Neural cell (in vitro differentiated cells): ENCODE results near the gene PCDHB9. TPM values are rescaled to one million over a fixed set of nuclear protein-coding genes. Genes with fewer than 3 reads are reported as not detected.
A peak's percentile ranks its signal among the peaks of the same experiment; 100 is the strongest.
"Not testable (repeated sequence)": the region's sequence is repeated elsewhere in the genome, so short reads cannot be mapped to it uniquely, and the experiment has no call there.

Experiments used
- H2AFZ ChIP-seq: fragments of 200-600, 300-800 bp; sonication (generic), shearing (Covaris generic); 2 replicates; pipeline ENCODE4 v1.6.0; 2014; ENCODE audit warnings: low read depth, mild to moderate bottlenecking, antibody characterized with exemption, low read length, moderate library complexity
- H3F3A ChIP-seq: fragments of 200-600 bp; shearing (Covaris generic); 2 replicates; pipeline ENCODE4 v1.6.1; 2016; ENCODE audit warnings: mild to moderate bottlenecking, moderate library complexity, mixed read lengths, antibody characterized with exemption, low read length; ENCODE audit not compliant: insufficient read depth, poor library complexity, severe bottlenecking
- H3K27ac ChIP-seq: fragments of 200-600, 300-800 bp; sonication (generic), shearing (Covaris generic); 2 replicates; pipeline ENCODE4 v1.5.1; 2014; ENCODE audit warnings: mild to moderate bottlenecking, low read length, moderate library complexity
- H3K27me3 ChIP-seq: fragments of 300-800, 200-600 bp; sonication (generic), shearing (Covaris generic); 2 replicates; pipeline ENCODE4 v1.6.0; 2014; ENCODE audit warnings: mild to moderate bottlenecking, low read depth, low read length, moderate library complexity; ENCODE audit not compliant: insufficient read depth
- H3K36me3 ChIP-seq: fragments of 300-800, 200-600 bp; sonication (generic), shearing (Covaris generic); 2 replicates; pipeline ENCODE4 v1.5.1; 2014; ENCODE audit warnings: mild to moderate bottlenecking, antibody characterized with exemption, low read length, moderate library complexity; ENCODE audit not compliant: insufficient read depth
- H3K4me2 ChIP-seq: fragments of 300-800, 200-600 bp; sonication (generic), shearing (Covaris generic); 2 replicates; pipeline ENCODE4 v1.6.0; 2014; ENCODE audit warnings: mild to moderate bottlenecking, low read length
- H3K4me3 ChIP-seq: fragments of 300-800, 200-600 bp; sonication (generic), shearing (Covaris generic); 2 replicates; pipeline ENCODE4 v1.5.1; 2014; ENCODE audit warnings: mild to moderate bottlenecking, low read length, moderate library complexity
- H3K79me2 ChIP-seq: fragments of 200-600 bp; shearing (Covaris generic); replicated peaks from 2 replicates; pipeline ENCODE4 v1.6.0; 2014; ENCODE audit warnings: mild to moderate bottlenecking, low read length, moderate library complexity; ENCODE audit not compliant: insufficient read depth
- H3K9ac ChIP-seq: fragments of 300-800, 200-600 bp; sonication (generic), shearing (Covaris generic); 2 replicates; pipeline ENCODE4 v1.6.1; 2016; ENCODE audit warnings: mild to moderate bottlenecking, low read length, mixed read lengths
- H3K9me2 ChIP-seq: fragments of 200-600 bp; shearing (Covaris generic); 2 replicates; pipeline ENCODE4 v1.6.1; 2016; ENCODE audit warnings: mild to moderate bottlenecking, low read length, mixed read lengths; ENCODE audit not compliant: insufficient read depth
- H3K9me3 ChIP-seq: fragments of 200-600, 300-800 bp; sonication (generic), shearing (Covaris generic); 2 replicates; pipeline ENCODE4 v1.6.1; 2016; ENCODE audit warnings: mild to moderate bottlenecking, mixed run types, low read length, moderate library complexity, mixed read lengths
- H4K20me1 ChIP-seq: fragments of 200-600 bp; shearing (Covaris generic); 2 replicates; pipeline ENCODE4 v1.6.1; 2016; ENCODE audit warnings: mild to moderate bottlenecking, mixed run types; ENCODE audit not compliant: insufficient read depth
- EP300 ChIP-seq: fragments of 450-650 bp; conservative IDR thresholded peaks from 2 replicates; pipeline ENCODE4 v1.6.1; 2014; ENCODE audit warnings: antibody characterized with exemption, mild to moderate bottlenecking, moderate library complexity; ENCODE audit not compliant: poor library complexity, severe bottlenecking
- EZH2 ChIP-seq: fragments of 200-600, 300-800 bp; shearing (Covaris generic), sonication (generic); IDR thresholded peaks from 2 replicates; pipeline ENCODE4 v1.6.1; 2014; ENCODE audit warnings: antibody characterized with exemption, low read length, borderline replicate concordance, mild to moderate bottlenecking; ENCODE audit not compliant: insufficient read depth, poor library complexity, severe bottlenecking
- MXI1 ChIP-seq: fragments of 450-650 bp; conservative IDR thresholded peaks from 2 replicates; pipeline ENCODE4 v1.6.1; 2014; ENCODE audit warnings: antibody characterized with exemption, mild to moderate bottlenecking; ENCODE audit not compliant: poor library complexity, severe bottlenecking
- POLR2AphosphoS5 ChIP-seq: IDR thresholded peaks from 2 replicates; pipeline ENCODE4 v1.6.1; 2012
- RAD21 ChIP-seq: fragments of 450-650 bp; conservative IDR thresholded peaks from 2 replicates; pipeline ENCODE4 v1.6.1; 2014; ENCODE audit warnings: antibody characterized with exemption, mild to moderate bottlenecking, moderate library complexity
- SMC3 ChIP-seq: fragments of 450-650 bp; conservative IDR thresholded peaks from 2 replicates; pipeline ENCODE4 v1.6.1; 2014; ENCODE audit warnings: antibody characterized with exemption, mild to moderate bottlenecking, moderate library complexity; ENCODE audit not compliant: poor library complexity
- TAF1 ChIP-seq: IDR thresholded peaks from 2 replicates; pipeline ENCODE4 v1.6.1; 2012; ENCODE audit warnings: low read depth
- polyA plus RNA-seq: library from polyadenylated mRNA; depleted of rRNA; stranded (reverse); fragments of >200 nt; gene quantifications from 2 replicates; pipeline ENCODE4 v1.2.3, GENCODE V29; 2014
- TF ChIP-seq, protein P1 (sequence below): fragments of 450-650 bp; IDR thresholded peaks from 2 replicates; pipeline ENCODE4 v1.5.1; 2014; ENCODE audit warnings: antibody characterized with exemption, mild to moderate bottlenecking, moderate library complexity; ENCODE audit not compliant: poor library complexity, severe bottlenecking
- TF ChIP-seq, protein P2 (sequence below): IDR thresholded peaks from 2 replicates; pipeline ENCODE4 v1.6.1; 2012; ENCODE audit warnings: borderline replicate concordance

The PCDHB9 gene
- polyA plus RNA-seq, 1 donor from 2014 or later, result 4.9 TPM

DNA sequence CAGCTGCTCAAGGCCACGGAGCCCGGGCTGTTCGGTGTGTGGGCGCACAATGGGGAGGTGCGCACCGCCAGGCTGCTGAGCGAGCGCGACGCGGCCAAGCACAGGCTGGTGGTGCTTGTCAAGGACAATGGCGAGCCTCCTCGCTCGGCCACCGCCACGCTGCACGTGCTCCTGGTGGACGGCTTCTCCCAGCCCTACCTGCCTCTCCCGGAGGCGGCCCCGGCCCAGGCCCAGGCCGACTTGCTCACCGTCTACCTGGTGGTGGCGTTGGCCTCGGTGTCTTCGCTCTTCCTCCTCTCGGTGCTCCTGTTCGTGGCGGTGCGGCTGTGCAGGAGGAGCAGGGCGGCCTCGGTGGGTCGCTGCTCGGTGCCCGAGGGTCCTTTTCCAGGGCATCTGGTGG is 2.2 kb downstream of the PCDHB9 start:
- H3K4me2 ChIP-seq, H3F3A ChIP-seq: not testable (repeated sequence)

DNA sequence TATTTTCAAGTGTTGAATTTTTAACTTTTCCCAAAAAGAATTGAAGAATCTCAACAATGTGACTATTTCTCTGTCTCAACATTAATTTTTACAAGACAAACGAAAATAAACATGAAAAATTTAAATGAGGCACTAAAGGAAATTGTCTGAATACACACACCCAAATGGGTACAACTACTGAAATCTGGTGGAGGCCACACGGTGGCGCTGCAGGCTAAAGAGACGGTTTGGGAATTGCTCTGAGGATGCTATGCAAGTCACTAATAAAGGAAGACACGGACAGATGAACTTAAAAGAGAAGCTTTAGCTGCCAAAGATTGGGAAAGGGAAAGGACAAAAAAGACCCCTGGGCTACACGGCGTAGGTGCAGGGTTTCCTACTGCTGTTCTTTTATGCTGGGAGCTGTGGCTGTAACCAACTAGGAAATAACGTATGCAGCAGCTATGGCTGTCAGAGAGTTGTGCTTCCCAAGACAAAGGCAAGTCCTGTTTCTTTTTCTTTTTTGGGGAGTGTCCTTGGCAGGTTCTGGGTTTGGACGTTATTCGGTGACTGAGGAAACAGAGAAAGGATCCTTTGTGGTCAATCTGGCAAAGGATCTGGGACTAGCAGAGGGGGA is 5.3 kb downstream of the PCDHB9 start, which contains the start of gene PCDHB10:
TSS of gene PCDHB10 (plus strand) at position 244 of the 616 bp plus-strand sequence. CDS start at position 444, 200 bp downstream.
- no peaks in the 10 kb centered on the region for H3F3A ChIP-seq
- no peak within 1 kb of the TSS for H3K27ac ChIP-seq
- no peaks in the 10 kb centered on the region for H3K27me3 ChIP-seq
- H3K9me3 ChIP-seq, result peaks cover 15% of the 10 kb centered on the region
- no peaks in the 10 kb centered on the region for H3K9me2 ChIP-seq
- H3K9ac ChIP-seq, result peak within 1 kb of the TSS; percentile 49
- H4K20me1 ChIP-seq, result no peaks in the 10 kb centered on the region
- no peak within 1 kb of the TSS for H2AFZ ChIP-seq
- peaks cover 4% of the 10 kb centered on the region for H3K36me3 ChIP-seq
- peaks cover 10% of the 10 kb centered on the region for H3K79me2 ChIP-seq
- H3K4me2 ChIP-seq, result no peak within 1 kb of the TSS
- TF ChIP-seq RAD21 (peak; percentile 59), EZH2 (no peak), POLR2AphosphoS5 (no peak), SMC3 (peak; percentile 30), MXI1 (no peak), EP300 (no peak), TAF1 (no peak)
- TF ChIP-seq, protein P1, sequence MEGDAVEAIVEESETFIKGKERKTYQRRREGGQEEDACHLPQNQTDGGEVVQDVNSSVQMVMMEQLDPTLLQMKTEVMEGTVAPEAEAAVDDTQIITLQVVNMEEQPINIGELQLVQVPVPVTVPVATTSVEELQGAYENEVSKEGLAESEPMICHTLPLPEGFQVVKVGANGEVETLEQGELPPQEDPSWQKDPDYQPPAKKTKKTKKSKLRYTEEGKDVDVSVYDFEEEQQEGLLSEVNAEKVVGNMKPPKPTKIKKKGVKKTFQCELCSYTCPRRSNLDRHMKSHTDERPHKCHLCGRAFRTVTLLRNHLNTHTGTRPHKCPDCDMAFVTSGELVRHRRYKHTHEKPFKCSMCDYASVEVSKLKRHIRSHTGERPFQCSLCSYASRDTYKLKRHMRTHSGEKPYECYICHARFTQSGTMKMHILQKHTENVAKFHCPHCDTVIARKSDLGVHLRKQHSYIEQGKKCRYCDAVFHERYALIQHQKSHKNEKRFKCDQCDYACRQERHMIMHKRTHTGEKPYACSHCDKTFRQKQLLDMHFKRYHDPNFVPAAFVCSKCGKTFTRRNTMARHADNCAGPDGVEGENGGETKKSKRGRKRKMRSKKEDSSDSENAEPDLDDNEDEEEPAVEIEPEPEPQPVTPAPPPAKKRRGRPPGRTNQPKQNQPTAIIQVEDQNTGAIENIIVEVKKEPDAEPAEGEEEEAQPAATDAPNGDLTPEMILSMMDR, result peak; percentile 56
- TF ChIP-seq, protein P2, sequence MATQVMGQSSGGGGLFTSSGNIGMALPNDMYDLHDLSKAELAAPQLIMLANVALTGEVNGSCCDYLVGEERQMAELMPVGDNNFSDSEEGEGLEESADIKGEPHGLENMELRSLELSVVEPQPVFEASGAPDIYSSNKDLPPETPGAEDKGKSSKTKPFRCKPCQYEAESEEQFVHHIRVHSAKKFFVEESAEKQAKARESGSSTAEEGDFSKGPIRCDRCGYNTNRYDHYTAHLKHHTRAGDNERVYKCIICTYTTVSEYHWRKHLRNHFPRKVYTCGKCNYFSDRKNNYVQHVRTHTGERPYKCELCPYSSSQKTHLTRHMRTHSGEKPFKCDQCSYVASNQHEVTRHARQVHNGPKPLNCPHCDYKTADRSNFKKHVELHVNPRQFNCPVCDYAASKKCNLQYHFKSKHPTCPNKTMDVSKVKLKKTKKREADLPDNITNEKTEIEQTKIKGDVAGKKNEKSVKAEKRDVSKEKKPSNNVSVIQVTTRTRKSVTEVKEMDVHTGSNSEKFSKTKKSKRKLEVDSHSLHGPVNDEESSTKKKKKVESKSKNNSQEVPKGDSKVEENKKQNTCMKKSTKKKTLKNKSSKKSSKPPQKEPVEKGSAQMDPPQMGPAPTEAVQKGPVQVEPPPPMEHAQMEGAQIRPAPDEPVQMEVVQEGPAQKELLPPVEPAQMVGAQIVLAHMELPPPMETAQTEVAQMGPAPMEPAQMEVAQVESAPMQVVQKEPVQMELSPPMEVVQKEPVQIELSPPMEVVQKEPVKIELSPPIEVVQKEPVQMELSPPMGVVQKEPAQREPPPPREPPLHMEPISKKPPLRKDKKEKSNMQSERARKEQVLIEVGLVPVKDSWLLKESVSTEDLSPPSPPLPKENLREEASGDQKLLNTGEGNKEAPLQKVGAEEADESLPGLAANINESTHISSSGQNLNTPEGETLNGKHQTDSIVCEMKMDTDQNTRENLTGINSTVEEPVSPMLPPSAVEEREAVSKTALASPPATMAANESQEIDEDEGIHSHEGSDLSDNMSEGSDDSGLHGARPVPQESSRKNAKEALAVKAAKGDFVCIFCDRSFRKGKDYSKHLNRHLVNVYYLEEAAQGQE, result no peak
- H3K4me3 ChIP-seq, result peak within 1 kb of the TSS; percentile 53

More for the DNA sequence above, 2.2 kb downstream of the PCDHB9 start:
- not testable (repeated sequence) for H3K9ac ChIP-seq, H3K4me3 ChIP-seq, H2AFZ ChIP-seq, H3K27me3 ChIP-seq, H3K79me2 ChIP-seq, H3K36me3 ChIP-seq, H3K9me2 ChIP-seq, H3K27ac ChIP-seq, H4K20me1 ChIP-seq
- H3K9me3 ChIP-seq, result peaks cover 11% of the 10 kb centered on the region

DNA sequence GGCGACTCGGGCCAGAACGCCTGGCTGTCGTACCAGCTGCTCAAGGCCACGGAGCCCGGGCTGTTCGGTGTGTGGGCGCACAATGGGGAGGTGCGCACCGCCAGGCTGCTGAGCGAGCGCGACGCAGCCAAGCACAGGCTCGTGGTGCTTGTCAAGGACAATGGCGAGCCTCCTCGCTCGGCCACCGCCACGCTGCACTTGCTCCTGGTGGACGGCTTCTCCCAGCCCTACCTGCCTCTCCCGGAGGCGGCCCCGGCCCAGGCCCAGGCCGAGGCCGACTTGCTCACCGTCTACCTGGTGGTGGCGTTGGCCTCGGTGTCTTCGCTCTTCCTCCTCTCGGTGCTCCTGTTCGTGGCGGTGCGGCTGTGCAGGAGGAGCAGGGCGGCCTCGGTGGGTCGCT is 7.4 kb downstream of the PCDHB9 start:
- H3K9me2 ChIP-seq, H2AFZ ChIP-seq, H3K4me3 ChIP-seq, H3K4me2 ChIP-seq, H3K9ac ChIP-seq, H3K36me3 ChIP-seq, H3K27me3 ChIP-seq, H4K20me1 ChIP-seq, H3K27ac ChIP-seq, H3F3A ChIP-seq, H3K79me2 ChIP-seq: not testable (repeated sequence)
- peaks cover 21% of the 10 kb centered on the region for H3K9me3 ChIP-seq
